GM12873 (cell line): Measurements from ENCODE around the gene RAB21.
A peak's percentile ranks its signal among the peaks of the same experiment; 100 is the strongest.

Experiments
- CTCF ChIP-seq: IDR thresholded peaks from 2 replicates; pipeline ENCODE4 v1.5.1; 2012; ENCODE audit warnings: low read depth, mild to moderate bottlenecking, moderate library complexity, low read length, control low read depth; ENCODE audit not compliant: insufficient read depth; ENCODE audit errors: missing control alignments

Gene RAB21

GRCh38 chr12:71737197-71737596, 17.5 kb upstream of the RAB21 start:
- no peak for TF ChIP-seq CTCF

- no peak for TF ChIP-seq CTCF
Measured at GRCh38 chr12:71742998-71743397, 11.7 kb upstream of the RAB21 start.

- TF ChIP-seq CTCF: no peak
Measured at GRCh38 chr12:71744522-71745300, 10.0 kb upstream of the RAB21 start.

GRCh38 chr12:71746974-71747611, 7.6 kb upstream of the RAB21 start:
- peak; percentile 71 for TF ChIP-seq CTCF

- TF ChIP-seq CTCF: no peak
Measured at GRCh38 chr12:71748081-71748850, 6.4 kb upstream of the RAB21 start.

GRCh38 chr12:71749666-71750065, 5.0 kb upstream of the RAB21 start:
- TF ChIP-seq CTCF: no peak

GRCh38 chr12:71752891-71753290, 1.8 kb upstream of the RAB21 start:
- TF ChIP-seq CTCF: no peak
